Measurements from ENCODE around the gene BPIFB6.
"Not testable (repeated sequence)": the region's sequence is repeated elsewhere in the genome, so short reads cannot be mapped to it uniquely, and the experiment has no call there.

The BPIFB6 gene

DNA sequence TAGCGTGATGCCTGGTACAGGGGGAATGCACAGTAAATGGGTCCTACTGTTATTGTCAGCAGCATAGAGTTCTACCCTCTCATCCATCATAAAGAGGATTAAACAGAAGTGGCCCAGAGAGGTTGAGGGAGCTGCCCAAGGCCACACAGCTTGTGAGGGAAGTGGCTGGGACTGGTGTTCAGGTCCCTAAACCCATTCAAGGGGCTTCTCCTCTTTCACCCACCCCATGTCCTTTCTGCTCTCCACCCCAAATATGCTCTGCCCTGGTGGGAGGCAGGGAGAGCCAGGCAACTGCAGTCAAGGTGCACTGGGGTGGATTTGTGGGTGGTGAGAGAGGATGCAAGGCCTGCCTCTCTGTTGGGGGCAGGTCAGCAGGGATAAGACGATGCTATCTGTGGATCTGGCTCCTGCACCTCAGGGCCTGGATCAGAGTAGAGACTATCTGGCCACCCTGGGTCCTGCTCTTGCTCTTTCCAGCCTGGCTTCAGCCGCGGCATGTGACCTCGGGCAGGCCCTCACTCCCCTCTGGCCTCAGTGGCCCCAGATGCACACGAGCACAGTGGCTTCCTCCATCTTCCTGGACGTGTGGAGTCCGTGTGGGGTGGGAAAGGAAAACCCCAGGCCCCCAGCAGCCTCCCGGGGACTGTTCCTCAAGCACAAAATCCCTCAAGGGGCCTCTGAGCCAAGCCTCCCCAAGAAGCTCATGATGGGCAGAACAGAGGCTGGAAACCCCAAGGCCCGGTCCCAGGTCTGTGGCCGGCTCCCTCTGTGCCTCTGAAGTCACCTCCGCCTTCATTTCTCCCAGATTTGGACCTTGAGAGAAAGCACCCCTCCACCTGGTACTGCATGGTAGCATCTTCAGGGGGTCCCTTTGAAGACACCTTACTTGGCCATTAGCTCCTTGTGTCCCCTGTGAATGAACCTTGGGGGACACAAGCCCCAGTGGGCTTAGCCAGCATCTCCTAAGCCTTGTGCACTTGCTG is 3.4 kb upstream of the BPIFB6 start:
- no peak for DNase-seq (ENCODE audit: low read depth in 2 of 2)

DNA sequence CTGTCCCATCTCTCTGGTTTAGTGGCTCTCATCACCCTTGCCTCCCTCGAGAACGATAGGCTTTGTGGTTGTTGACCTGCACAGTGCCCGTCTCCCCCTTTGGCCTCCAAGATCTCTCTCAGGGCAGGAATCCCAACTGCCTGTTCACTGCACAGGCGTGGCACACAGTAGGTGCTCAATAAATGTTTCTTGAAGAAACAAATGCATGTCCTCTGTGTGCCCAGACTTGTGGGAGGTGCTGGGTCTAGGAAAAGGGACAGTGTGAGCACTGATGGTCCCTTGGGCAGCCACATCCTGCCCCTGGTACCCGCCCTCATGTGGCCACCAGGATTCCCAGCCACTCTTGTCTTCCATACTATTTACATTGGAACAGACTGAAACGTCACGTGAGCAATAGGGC is 2.6 kb upstream of the BPIFB6 start:
- DNase-seq (ENCODE audit: low read depth in 2 of 2), result no peak

DNA sequence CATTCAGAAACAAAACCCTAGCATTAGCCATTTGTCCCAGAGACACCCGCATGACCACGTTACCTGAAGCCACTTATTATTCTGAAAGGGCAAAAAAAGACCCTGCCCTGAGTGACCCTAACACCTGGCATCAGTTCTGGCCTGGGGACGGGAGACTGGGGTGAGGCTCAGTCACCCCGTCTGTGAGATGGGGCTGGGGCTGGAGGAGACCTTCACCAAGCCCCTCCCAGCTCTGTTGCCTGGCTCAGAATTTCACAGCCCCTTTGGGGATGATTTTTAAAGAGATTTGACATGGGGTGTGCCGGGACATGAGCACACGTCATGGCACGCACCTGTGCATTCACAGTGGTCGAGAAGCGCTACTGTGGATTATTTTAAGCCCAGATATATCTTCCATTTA is 1.4 kb upstream of the BPIFB6 start:
- DNase-seq (ENCODE audit: low read depth in 2 of 2), result no peak

DNA sequence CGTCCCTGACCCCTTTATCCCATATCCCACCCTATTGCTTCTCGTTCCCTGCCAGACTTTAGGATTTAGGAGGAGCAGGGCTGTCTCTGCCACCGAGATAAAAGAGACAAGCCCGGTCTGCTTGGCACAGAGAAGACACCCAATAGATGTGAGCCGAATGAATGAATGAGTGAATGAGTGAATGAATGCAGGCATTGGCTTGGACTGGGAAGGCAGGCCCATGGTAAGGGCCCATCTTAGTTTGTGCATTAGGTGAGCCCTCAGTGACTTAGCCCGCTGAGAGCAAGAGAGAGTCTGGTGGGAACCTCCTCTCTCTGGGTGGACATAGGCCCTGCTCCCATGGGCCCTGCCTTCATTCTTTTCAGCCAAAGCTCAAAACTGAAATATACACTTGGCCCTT is 879 bp upstream of the BPIFB6 start:
- no peak for DNase-seq (ENCODE audit: low read depth in 2 of 2)

DNA sequence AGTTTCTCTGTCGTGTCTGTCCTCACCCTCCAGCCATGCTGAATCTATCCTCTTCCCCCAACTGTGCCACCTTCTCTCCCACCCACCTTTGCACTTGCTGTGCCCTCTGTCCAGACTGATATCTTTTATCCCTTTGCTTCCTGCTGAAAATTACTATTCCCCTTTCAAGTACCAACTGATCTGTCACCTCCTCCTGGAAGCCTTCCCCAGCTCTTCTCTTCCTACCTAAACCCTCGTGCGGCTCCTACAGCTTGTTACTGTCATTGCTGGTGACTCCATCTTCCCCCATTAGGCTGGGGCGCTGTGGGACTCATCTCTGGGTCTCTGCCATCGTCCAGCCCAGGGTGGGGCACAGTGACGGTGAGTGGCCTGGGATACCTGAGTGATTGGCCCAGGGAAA is 1.1 kb downstream of the BPIFB6 start:
- no peak for DNase-seq (ENCODE audit: low read depth in 2 of 2)

DNA sequence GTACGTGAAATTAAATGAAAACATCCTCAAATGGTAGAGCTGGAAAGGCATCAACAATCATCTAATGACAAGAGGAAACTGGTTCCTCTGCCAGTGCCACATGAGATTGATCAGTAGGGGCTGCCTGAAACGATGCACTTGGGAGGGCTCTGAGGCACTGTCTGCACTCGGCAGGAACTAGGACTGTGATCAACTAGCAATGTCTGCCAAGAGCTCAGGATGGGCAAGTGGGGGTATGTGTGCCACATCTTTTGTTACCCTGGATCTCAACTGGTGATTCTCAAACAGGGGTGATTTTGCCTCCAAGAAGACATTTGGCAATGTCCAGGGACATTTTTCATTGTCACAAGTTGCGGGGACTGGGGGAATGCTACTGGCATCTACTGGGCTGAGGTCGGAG is 1.9 kb downstream of the BPIFB6 start:
- no peak for DNase-seq (ENCODE audit: low read depth in 2 of 2)

DNA sequence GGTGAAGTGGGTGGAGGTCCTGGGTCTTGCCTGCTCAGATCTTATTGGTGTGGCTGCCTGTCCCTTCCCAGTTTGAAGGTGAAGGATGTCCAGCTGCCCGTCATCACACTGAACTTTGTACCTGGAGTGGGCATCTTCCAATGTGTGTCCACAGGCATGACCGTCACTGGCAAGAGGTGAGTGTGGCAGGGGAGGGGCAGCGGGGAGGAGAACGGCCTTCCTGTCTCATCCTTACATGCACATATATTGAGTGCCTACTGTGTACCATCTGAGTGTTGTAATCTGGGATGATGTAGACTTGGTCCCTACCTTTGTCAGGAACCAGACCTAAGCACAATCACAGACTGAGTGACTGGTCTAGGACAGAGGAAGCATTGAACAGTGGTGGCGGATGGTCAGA is 2.7 kb downstream of the BPIFB6 start:
- DNase-seq (ENCODE audit: low read depth in 2 of 2), result no peak

DNA sequence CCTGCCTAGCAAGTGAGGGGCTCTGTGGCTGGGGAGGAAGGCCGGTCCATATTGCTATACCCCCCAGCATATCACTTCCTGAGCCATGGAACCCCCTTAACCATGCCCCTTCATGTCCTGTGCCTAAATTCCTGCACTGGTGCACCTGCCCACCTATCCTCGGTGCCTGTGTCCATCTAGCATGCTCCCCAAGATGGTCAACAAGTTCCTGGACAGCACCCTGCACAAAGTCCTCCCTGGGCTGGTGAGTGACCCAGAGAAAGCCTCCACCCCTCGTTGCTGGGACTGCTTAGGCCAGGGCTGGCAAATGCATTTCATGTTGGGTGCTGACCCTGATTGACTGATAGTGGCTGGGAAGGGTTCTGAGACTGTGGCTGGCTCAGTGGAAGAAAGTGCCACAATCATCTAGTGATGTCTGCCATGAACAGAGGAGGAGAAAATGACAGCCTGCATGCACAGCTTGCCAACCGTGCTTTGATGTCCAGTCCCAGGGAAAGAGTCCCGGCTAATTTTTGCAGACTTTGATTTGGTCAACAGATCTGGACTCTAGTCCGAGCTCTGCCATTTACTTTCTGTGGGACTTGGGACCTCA is 3.5 kb downstream of the BPIFB6 start:
- DNase-seq (ENCODE audit: low read depth in 2 of 2), result no peak

DNA sequence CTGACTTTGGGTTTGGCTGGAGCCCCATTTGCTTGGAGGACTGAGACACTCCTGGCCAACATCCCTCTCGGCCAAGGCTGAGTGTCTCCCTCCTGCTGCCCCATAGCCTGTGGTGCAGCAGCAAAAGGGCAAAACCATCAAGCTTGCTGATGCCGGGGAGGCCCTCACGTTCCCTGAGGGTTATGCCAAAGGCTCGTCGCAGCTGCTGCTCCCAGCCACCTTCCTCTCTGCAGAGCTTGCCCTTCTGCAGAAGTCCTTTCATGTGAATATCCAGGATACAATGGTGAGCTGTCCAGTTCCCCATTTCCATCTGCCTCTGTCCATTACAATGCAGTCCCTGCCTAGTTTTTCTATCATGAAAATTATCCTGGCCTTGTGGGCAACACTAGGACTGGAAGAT is 6.0 kb downstream of the BPIFB6 start:
- DNase-seq (ENCODE audit: low read depth in 2 of 2), result no peak

DNA sequence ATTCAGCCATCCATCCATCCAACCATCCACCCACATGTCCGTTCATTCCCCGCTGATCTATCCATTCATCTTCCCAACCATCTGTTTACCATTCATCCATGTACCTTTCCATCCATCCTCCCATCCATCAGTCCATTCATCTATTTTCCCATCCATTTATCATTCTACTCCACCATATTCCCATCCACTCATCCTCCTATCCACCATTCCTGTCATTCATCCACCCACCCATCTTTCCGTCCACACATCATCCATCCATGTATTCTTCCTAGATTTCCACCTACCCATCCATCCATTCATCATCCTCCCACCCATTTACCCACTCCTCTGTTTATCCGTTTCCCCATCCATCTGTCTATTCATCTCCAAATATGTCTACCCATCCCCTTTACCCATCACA is 6.8 kb downstream of the BPIFB6 start:
- no peak for DNase-seq (ENCODE audit: low read depth in 2 of 2)

DNA sequence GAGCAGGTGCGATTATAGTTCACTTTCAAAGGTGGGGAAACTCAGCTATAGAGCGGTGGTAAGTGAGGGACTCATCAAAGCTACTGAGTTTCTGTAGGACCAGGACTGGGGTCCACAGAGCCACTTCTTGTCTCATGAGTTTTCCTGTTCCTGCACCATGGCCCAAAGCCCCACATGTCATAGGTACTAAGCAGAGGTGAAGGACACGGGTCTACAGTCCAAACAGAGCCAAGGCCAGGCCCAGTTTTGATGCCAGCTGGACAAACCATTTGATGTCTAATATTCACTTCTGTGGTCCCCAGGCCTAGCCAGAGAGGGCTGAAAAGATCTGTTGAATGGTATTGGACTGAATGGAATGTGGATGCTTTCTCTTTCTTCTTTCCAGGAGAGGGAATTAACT is 11.0 kb downstream of the BPIFB6 start:
- no peak for DNase-seq (ENCODE audit: low read depth in 2 of 2)

DNA sequence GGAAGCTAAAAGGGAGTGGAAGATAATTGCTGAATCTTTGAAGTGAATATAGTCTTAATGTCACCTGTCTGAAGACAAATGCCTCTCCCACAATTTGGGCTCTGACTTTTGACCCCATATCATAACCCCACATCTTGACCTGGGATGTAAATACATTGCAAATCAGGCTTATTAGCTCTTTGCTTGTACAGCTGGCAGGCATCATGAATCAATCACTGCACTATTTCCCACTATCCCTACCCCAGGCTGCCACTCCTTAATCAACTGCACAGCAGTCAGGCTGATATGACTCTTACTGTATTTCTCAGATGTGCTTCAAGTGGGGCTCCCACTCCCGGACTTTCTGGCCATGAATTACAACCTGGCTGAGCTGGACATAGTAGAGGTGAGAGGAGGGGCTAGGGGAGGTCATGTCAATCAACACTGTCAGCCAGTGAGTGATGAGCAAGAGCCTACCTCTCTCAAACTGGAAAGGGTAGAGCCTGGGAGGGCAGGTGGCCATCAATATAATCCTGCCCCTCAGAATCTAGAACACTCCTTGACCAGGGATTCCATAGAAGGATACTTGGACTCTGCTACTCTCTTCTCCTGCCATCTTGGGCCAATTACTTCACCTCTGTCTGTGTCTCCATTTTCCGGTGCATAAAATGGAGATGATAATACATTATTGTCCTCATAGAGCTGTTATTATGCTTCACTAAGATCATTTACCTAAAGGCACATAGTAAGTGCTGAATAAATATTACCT is 11.7 kb downstream of the BPIFB6 start:
- no peak for DNase-seq (ENCODE audit: low read depth in 2 of 2)

DNA sequence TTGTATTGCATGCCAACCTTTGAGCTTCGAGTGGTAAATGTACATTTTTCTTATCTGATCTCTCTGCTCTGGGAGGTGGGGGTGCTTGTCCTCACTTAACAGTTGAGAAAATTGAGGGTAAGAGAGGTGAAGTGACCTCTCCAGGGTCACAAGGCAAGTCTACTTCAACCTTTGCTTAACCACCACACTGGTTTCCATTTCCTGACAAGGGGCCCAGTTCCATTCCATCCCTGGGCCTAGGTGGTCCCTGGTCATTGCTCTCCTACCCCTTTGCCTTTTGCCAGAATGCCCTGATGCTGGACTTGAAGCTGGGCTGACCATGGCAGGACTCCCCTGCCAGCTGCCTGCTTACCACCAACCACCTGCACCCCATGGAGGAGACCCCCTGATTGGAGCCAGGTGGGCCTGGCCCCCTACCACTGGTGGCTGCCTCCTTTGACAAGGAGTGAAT is 12.3 kb downstream of the BPIFB6 start:
- DNase-seq (ENCODE audit: low read depth in 2 of 2), result no peak

DNA sequence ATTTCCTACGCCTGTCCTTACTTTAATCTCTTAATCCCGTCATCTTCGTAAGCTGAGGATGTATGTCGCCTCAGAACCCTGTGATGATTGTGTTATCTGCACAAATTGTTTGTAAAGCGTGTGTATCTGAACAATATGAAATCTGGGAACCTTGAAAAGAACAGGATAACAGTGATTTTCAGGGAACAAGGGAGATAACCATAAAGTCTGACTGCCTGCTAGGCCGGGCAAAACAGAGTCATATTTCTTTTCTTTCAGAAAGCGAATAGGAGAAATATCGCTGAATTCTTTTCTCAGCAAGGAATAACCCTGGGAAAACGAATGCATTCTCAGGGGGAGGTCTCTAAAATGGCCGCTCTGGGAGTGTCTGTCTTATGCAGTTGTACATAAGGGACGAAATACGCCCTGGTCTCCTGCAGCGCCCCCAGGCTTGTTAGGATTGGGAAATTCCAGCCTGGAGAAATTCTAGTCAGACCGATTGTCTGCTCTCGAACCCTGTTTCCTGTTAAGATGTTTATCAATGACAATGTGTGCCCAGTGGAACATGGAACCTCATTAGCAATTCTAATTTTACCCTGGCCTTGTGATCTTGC is 13.8 kb downstream of the BPIFB6 start:
- DNase-seq (ENCODE audit: low read depth in 2 of 2), result not testable (repeated sequence)

DNA sequence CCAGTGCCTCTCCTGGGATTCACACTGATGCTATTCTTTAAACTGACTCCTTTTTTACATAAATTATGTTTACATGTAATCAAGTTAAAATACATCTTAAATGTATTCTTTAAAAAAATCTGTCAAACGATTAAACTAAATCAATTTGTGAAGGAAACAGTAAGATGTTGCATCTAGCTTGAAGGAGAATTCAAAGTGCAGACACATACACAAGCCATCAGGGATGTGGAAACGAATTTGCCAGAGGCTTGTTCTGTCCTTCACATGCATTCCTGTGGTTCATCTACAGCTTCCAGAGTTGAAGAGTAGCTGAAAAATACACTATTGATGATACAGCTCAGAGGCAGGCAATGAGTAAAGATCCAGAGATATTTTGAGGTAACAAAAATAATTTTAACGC is 15.0 kb downstream of the BPIFB6 start:
- no peak for DNase-seq (ENCODE audit: low read depth in 2 of 2)

DNA sequence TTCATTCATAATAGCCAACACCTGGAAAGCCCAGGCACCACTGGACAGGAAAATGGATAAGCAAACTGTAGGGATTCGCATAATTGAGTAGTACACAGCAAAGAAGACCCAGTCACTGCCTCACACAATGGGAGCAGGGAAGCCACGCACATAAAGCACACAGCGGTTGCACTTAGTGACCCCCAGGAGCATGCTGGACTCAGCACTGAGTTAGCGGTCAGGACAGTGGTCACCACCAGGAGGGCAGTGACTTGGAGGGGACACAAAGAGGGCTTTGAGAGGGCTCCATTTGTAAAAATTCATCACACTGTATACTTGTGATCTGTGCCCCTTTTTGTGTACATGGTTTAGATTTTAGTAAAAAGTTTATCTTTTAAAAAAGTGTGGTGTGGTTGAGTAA is 19.9 kb downstream of the BPIFB6 start:
- DNase-seq (ENCODE audit: low read depth in 2 of 2), result no peak

DNA sequence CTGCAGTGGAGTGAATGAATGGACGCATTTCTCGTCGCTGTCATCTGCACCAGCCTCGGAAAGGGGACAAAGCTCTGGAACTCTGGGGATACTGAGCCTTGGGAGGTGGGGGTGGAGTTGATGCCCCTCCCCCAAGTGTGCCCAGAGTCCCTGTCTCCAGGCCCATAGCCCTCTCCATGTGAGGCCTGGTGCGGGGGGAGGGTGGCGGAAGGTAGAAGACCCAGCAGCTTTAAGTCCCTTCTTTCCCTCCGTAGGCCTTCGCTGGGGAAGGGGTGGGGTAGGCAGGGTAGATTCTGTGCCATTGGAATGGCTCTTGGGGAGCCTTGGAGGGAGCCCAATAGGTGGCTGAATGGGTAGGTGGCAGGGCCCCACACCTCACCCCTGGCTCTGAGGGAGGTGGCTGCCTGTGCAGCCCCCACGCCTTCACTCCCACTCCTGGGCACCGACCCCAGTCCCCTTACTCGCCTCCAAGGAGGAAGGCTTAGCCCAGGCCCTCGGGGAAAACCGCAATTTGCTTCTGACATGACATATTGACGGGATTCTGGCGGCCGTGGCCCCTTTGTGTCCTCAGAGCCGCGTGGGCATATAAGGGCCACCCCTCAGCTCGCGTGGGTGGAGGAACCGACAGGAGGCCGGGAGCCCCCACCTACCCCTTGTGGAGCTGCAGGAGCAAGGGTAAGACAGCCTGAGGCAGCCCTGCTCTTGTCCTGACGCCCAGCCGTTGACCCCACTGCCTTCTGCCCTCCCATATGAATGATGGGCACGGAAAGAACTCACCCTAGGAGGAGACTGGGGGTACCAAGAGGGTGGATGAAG is 22.1 kb downstream of the BPIFB6 start, which contains the start of gene BPIFB3:
BPIFB3 (plus strand) TSS at position 613 of the 816 bp plus-strand sequence. CDS start 1,533 bp downstream, outside the sequence.
- DNase-seq (ENCODE audit: low read depth in 2 of 2), result no peak

DNA sequence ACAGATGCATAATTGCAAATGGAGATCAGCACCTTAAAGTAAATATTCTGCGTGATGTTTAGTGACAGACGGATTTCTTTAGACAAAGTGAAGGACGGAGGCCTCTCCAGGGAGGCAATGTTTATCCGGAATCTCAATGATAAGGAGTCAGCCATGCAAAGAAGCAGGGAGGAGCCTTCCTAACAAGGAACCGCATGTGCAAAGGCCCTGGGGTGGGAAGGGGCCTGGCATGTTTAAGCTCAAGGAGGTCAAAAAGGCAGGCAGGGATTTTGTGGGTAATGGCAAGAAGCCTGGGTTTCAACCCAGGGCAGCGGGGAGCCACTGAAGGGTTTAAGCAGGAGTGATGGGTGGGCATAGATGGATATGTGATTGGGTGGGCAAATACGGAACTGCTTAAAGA is 22.9 kb downstream of the BPIFB6 start:
- DNase-seq (ENCODE audit: low read depth in 2 of 2), result no peak

DNA sequence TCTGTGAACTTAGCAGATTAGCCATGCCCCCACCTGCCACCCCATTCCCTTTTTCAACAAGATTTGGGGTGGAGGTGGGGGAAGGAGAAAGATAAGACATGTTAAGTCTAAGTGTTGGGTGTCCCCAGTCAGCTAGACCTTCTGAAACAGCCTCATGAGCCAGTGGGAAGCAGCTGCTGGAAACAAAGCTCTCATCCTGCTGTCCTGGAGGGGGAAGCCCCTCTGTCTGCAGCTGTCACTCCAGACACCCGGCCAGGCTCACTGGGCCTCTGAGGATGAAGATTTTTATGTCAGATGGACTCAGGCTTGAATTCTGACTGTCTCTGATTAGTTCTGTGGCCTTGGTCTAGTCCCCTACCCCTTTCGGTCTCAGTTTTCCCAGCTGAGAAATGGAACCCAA is 23.3 kb downstream of the BPIFB6 start:
- no peak for DNase-seq (ENCODE audit: low read depth in 2 of 2)

DNA sequence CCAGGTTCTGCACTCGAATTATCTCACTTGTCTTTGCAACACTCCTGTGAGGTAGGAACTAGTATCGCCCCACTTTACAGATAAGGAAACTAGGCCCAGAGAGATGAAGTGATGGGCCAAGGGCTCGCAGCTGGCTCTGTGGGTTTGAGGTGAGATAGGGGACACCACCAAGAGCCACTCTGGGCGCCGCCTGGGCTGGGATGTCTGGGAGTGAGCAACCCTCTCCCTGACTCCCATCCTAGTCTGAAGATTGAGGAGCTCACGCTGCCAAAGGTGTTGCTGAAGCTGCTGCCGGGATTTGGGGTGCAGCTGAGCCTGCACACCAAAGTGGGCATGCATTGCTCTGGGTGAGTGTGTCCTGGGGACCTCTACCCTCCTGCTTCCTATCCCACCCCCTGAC is 27.7 kb downstream of the BPIFB6 start:
- DNase-seq (ENCODE audit: low read depth in 2 of 2), result no peak

DNA sequence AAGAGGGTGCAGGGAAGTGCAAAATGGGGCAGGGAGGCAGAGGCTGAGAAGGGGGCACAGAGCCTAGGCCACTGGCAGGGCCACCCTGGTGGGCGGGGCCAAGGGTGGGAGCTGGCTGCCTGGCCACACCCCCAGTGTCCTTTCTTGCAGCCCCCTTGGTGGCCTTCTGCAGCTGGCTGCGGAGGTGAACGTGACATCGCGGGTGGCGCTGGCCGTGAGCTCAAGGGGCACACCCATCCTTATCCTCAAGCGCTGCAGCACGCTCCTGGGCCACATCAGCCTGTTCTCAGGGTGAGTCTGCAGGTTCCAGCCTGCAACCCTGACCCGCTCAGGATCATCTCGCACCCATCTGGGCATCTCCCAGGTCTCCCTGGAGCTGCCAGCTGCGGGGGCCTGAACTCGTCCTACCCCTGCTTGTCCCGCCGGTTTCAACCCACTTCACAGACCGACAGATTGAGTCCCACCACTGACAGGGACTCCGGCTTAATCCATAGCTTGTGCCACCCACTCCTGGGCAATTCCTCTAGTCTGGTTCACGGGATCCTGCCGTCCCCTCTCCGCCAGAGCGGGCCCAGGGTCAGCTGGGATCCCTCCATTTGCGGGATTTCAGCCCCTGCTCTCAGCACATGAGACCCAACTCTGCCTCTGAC is 28.4 kb downstream of the BPIFB6 start:
- no peak for DNase-seq (ENCODE audit: low read depth in 2 of 2)
